Astrocyte (in vitro differentiated cells and primary cell): Measurements from ENCODE around the gene CDK9. TPM values are rescaled to one million over a fixed set of nuclear protein-coding genes. Genes with fewer than 3 reads are reported as not detected.

Source experiments
- DNase-seq: peaks from one replicate; pipeline ENCODE4 v3.0.0-alpha.2; 2010; ENCODE audit warnings: low read depth
- FAIRE-seq: peaks from 2 replicates; lab custom pipeline; 2011; peaks lifted over from hg19 to GRCh38; lab: Jason Lieb, UNC
- H2AFZ ChIP-seq: 2 replicates; pipeline ENCODE4 v1.6.0; 2012; ENCODE audit warnings: low read depth, low read length, inconsistent platforms
- H3K27ac ChIP-seq: 2 replicates; pipeline ENCODE4 v1.5.1; 2011; ENCODE audit warnings: low read depth, low read length, inconsistent platforms
- H3K27me3 ChIP-seq: 2 replicates; pipeline ENCODE4 v1.6.0; 2011; ENCODE audit warnings: low read length, inconsistent platforms; ENCODE audit not compliant: insufficient read depth
- H3K36me3 ChIP-seq: 2 replicates; pipeline ENCODE4 v1.5.1; 2011; ENCODE audit warnings: low read length, inconsistent platforms; ENCODE audit not compliant: insufficient read depth
- H3K4me1 ChIP-seq: 2 replicates; pipeline ENCODE4 v1.5.1; 2011; ENCODE audit warnings: low read length, inconsistent platforms; ENCODE audit not compliant: insufficient read depth
- H3K4me2 ChIP-seq: 2 replicates; pipeline ENCODE4 v1.6.0; 2012; ENCODE audit warnings: low read length, inconsistent platforms
- H3K4me3 ChIP-seq: 2 replicates; pipeline ENCODE4 v1.5.1; 2011; ENCODE audit warnings: low read depth, mild to moderate bottlenecking, low read length, inconsistent platforms; ENCODE audit not compliant: insufficient read depth
- H3K79me2 ChIP-seq: 2 replicates; pipeline ENCODE4 v1.6.0; 2012; ENCODE audit warnings: mild to moderate bottlenecking, low read length, inconsistent platforms; ENCODE audit not compliant: insufficient read depth
- H3K9ac ChIP-seq: 2 replicates; pipeline ENCODE4 v1.6.0; 2012; ENCODE audit warnings: mild to moderate bottlenecking, low read length, inconsistent platforms
- H3K9me3 ChIP-seq: 2 replicates; pipeline ENCODE4 v1.5.1; 2012; ENCODE audit warnings: low read depth, mild to moderate bottlenecking, low read length, inconsistent platforms; ENCODE audit not compliant: insufficient read depth
- H4K20me1 ChIP-seq: 2 replicates; pipeline ENCODE4 v1.6.0; 2012; ENCODE audit warnings: low read length, inconsistent platforms; ENCODE audit not compliant: insufficient read depth
- H3K27ac Mint-ChIP-seq: one replicate; pipeline ENCODE4 v1.8.0; 2021; ENCODE audit warnings: mild to moderate bottlenecking, mixed read lengths; ENCODE audit not compliant: unreplicated experiment
- H3K27me3 Mint-ChIP-seq: one replicate; pipeline ENCODE4 v1.8.0; 2021; ENCODE audit warnings: low read depth, mixed read lengths; ENCODE audit not compliant: unreplicated experiment
- H3K36me3 Mint-ChIP-seq: one replicate; pipeline ENCODE4 v1.8.0; 2021; ENCODE audit warnings: low read depth, mixed read lengths; ENCODE audit not compliant: unreplicated experiment
- H3K4me1 Mint-ChIP-seq: one replicate; pipeline ENCODE4 v1.8.0; 2021; ENCODE audit warnings: low read depth, mixed read lengths; ENCODE audit not compliant: unreplicated experiment
- H3K4me3 Mint-ChIP-seq: one replicate; pipeline ENCODE4 v1.8.0; 2021; ENCODE audit warnings: mild to moderate bottlenecking, moderate library complexity, mixed read lengths; ENCODE audit not compliant: unreplicated experiment
- H3K9me3 Mint-ChIP-seq: one replicate; pipeline ENCODE4 v1.8.0; 2021; ENCODE audit warnings: mild to moderate bottlenecking, mixed read lengths; ENCODE audit not compliant: unreplicated experiment
- CTCF ChIP-seq: IDR thresholded peaks from 2 replicates; pipeline ENCODE4 v1.5.1; 2011; ENCODE audit warnings: low read depth, mild to moderate bottlenecking, inconsistent platforms, low read length, moderate library complexity; ENCODE audit not compliant: insufficient read depth
- EZH2 ChIP-seq: IDR thresholded peaks from 2 replicates; pipeline ENCODE4 v1.6.1; 2012; ENCODE audit warnings: mild to moderate bottlenecking, low read length, inconsistent platforms; ENCODE audit not compliant: insufficient read depth
- total RNA-seq: library from RNA; stranded (reverse); gene quantifications from 2 replicates; pipeline ENCODE4 v1.2.1, GENCODE V29; 2021

The CDK9 gene
- total RNA-seq, 1 donor from 2014 or later: 71.7 TPM

GRCh38 chr9:127751269-127752054, 34.4 kb upstream of the CDK9 start:
- Histone ChIP-seq H3K9ac (no peak overlapping the region), H2AFZ (no peak overlapping the region), H3K4me2 (no peak overlapping the region), H3K27me3 (peaks cover 18% of the 10 kb centered on the region), H4K20me1 (peaks cover 18% of the 10 kb centered on the region), H3K36me3 (no peaks in the 10 kb centered on the region), H3K79me2 (no peaks in the 10 kb centered on the region), H3K4me1 (no peaks in the 10 kb centered on the region), H3K9me3 (no peaks in the 10 kb centered on the region), H3K27ac (no peak overlapping the region), H3K4me3 (no peak overlapping the region)
- H3K4me3 Mint-ChIP-seq: no peak overlapping the region
- no peaks in the 10 kb centered on the region for H3K4me1 Mint-ChIP-seq
- no peak overlapping the region for H3K27ac Mint-ChIP-seq
- no peaks in the 10 kb centered on the region for H3K9me3 Mint-ChIP-seq
- no peak for DNase-seq
- no peak for FAIRE-seq
- H3K36me3 Mint-ChIP-seq: peaks cover 5% of the 10 kb centered on the region
- peaks cover 39% of the 10 kb centered on the region for H3K27me3 Mint-ChIP-seq
- no peak for TF ChIP-seq CTCF
- TF ChIP-seq EZH2: no peak

- H2AFZ ChIP-seq: no peak overlapping the region
- no peaks in the 10 kb centered on the region for H3K79me2 ChIP-seq
- Mint-ChIP-seq H3K27me3 (peaks cover 37% of the 10 kb centered on the region), H3K4me1 (no peaks in the 10 kb centered on the region), H3K9me3 (no peaks in the 10 kb centered on the region), H3K27ac (no peak overlapping the region), H3K36me3 (peaks cover 5% of the 10 kb centered on the region), H3K4me3 (no peak overlapping the region)
- FAIRE-seq (no peak), DNase-seq (no peak)
- H4K20me1 ChIP-seq: peaks cover 18% of the 10 kb centered on the region
- H3K36me3 ChIP-seq: no peaks in the 10 kb centered on the region
- peaks cover 18% of the 10 kb centered on the region for H3K27me3 ChIP-seq
- H3K4me1 ChIP-seq: no peaks in the 10 kb centered on the region
- no peak overlapping the region for H3K4me3 ChIP-seq
- no peak overlapping the region for H3K27ac ChIP-seq
- H3K4me2 ChIP-seq: no peak overlapping the region
- H3K9me3 ChIP-seq: no peaks in the 10 kb centered on the region
- no peak for TF ChIP-seq CTCF
- no peak for TF ChIP-seq EZH2
- no peak overlapping the region for H3K9ac ChIP-seq
These were observed 32.7 kb upstream of the CDK9 start for GRCh38 chr9:127753148-127753547.

GRCh38 chr9:127753622-127754021, 32.2 kb upstream of the CDK9 start:
- Histone ChIP-seq H3K79me2 (no peaks in the 10 kb centered on the region), H3K4me2 (no peak overlapping the region), H3K9me3 (no peaks in the 10 kb centered on the region), H3K27ac (no peak overlapping the region), H2AFZ (no peak overlapping the region), H3K4me1 (no peaks in the 10 kb centered on the region), H4K20me1 (peaks cover 18% of the 10 kb centered on the region), H3K9ac (no peak overlapping the region), H3K4me3 (no peak overlapping the region), H3K27me3 (peaks cover 18% of the 10 kb centered on the region), H3K36me3 (no peaks in the 10 kb centered on the region)
- DNase-seq (no peak), FAIRE-seq (no peak)
- H3K27ac Mint-ChIP-seq: no peak overlapping the region
- H3K4me3 Mint-ChIP-seq: no peak overlapping the region
- TF ChIP-seq CTCF (no peak), EZH2 (no peak)
- no peaks in the 10 kb centered on the region for H3K9me3 Mint-ChIP-seq
- peaks cover 36% of the 10 kb centered on the region for H3K27me3 Mint-ChIP-seq
- H3K4me1 Mint-ChIP-seq: peaks cover 3% of the 10 kb centered on the region
- peaks cover 3% of the 10 kb centered on the region for H3K36me3 Mint-ChIP-seq
